ENCODE measurements around the gene GLB1L3.
"Not testable (repeated sequence)": the region's sequence is repeated elsewhere in the genome, so short reads cannot be mapped to it uniquely, and the experiment has no call there.

GLB1L3 gene

GRCh38 chr11:134344497-134345236 lies 68.5 kb downstream of the GLB1L3 start:
- not testable (repeated sequence) for DNase-seq (ENCODE audit: low read depth)

GRCh38 chr11:134345237-134345550 lies 69.0 kb downstream of the GLB1L3 start:
- no peak for DNase-seq (ENCODE audit: low read depth)

- DNase-seq (ENCODE audit: low read depth), result no peak
Observed at GRCh38 chr11:134346101-134346975, 70.2 kb downstream of the GLB1L3 start.

- DNase-seq (ENCODE audit: low read depth), result no peak
Observed at GRCh38 chr11:134346976-134347350, 70.8 kb downstream of the GLB1L3 start.

- DNase-seq (ENCODE audit: low read depth), result no peak
Observed at GRCh38 chr11:134347441-134347840, 71.3 kb downstream of the GLB1L3 start.

GRCh38 chr11:134349109-134349801 lies 73.1 kb downstream of the GLB1L3 start:
- DNase-seq (ENCODE audit: low read depth), result no peak

GRCh38 chr11:134349802-134350355 lies 73.7 kb downstream of the GLB1L3 start:
- no peak for DNase-seq (ENCODE audit: low read depth)

- no peak for DNase-seq (ENCODE audit: low read depth)
Observed at GRCh38 chr11:134350381-134350780, 74.2 kb downstream of the GLB1L3 start.

GRCh38 chr11:134352111-134352510 lies 75.9 kb downstream of the GLB1L3 start:
- no peak for DNase-seq (ENCODE audit: low read depth)

GRCh38 chr11:134355136-134355535 lies 79.0 kb downstream of the GLB1L3 start:
- no peak for DNase-seq (ENCODE audit: low read depth)

- no peak for DNase-seq (ENCODE audit: low read depth)
Observed at GRCh38 chr11:134355656-134356055, 79.5 kb downstream of the GLB1L3 start.

- DNase-seq (ENCODE audit: low read depth), result no peak
Observed at GRCh38 chr11:134356656-134357544, 80.7 kb downstream of the GLB1L3 start.

GRCh38 chr11:134357545-134357839 lies 81.3 kb downstream of the GLB1L3 start:
- DNase-seq (ENCODE audit: low read depth), result no peak

GRCh38 chr11:134358165-134358855 lies 82.1 kb downstream of the GLB1L3 start:
- DNase-seq (ENCODE audit: low read depth), result no peak

GRCh38 chr11:134358856-134359490 lies 82.8 kb downstream of the GLB1L3 start:
- no peak for DNase-seq (ENCODE audit: low read depth)

- DNase-seq (ENCODE audit: low read depth), result no peak
Observed at GRCh38 chr11:134359646-134360045, 83.5 kb downstream of the GLB1L3 start.

GRCh38 chr11:134360050-134360835 lies 84.1 kb downstream of the GLB1L3 start:
- DNase-seq (ENCODE audit: low read depth), result no peak

- no peak for DNase-seq (ENCODE audit: low read depth)
Observed at GRCh38 chr11:134361661-134362060, 85.5 kb downstream of the GLB1L3 start.

- no peak for DNase-seq (ENCODE audit: low read depth)
Observed at GRCh38 chr11:134362192-134362901, 86.2 kb downstream of the GLB1L3 start.
